ENCODE data around the gene ZNF682. TPM values are rescaled to one million over a fixed set of nuclear protein-coding genes. Genes with fewer than 3 reads are reported as not detected.
"Not testable (repeated sequence)": the region's sequence is repeated elsewhere in the genome, so short reads cannot be mapped to it uniquely, and the experiment has no call there.

Gene ZNF682
- total RNA-seq, 2 experiments from 2014 or later, result 9.1 to 18.6 TPM

- H3K9me3 ChIP-seq (ENCODE audit: low read length); H3K36me3 ChIP-seq (ENCODE audit: insufficient read depth, low read length); H3K4me3 ChIP-seq (ENCODE audit: low read depth, low read length, poor library complexity, severe bottlenecking); H3K27ac ChIP-seq (ENCODE audit: low read depth, low read length, poor library complexity, severe bottlenecking); H4K20me1 ChIP-seq (ENCODE audit: insufficient read depth, low read length); H3K9me2 ChIP-seq (ENCODE audit: insufficient read depth, low read length); CTCF ChIA-PET (ENCODE audit: unreplicated experiment); POLR2A ChIA-PET; H3K79me2 ChIP-seq (ENCODE audit: insufficient read depth, low read depth, low read length); H3K4me1 ChIP-seq (ENCODE audit: insufficient read depth, low read length, poor library complexity, severe bottlenecking); BruUV-seq (replicated peaks): not testable (repeated sequence)
- Histone ChIP-seq H2AFZ (ENCODE audit: low read length) (peak overlapping the region; percentile 61; the same call in 1 of the 2 replicates), H3K4me2 (ENCODE audit: low read length) (peak overlapping the region; percentile 26; the same call in 1 of the 2 replicates)
- peak; percentile 69 for DNase-seq (ENCODE audit: low spot score)
- peak; percentile 73 for TF ChIP-seq CTCF (conservative IDR thresholded peaks at IDR 0.05; ENCODE audit: low read length)
- intact Hi-C loops (cut with micrococcal nuclease; ENCODE audit: unreplicated experiment), result loop anchor here (1.0 to 10.0 kb wide), 2 partner anchors 184 to 427 kb away; no protein-coding TSS in a partner anchor
Measured at GRCh38 chr19:19959151-19959799, 80.0 kb downstream of the ZNF682 start.

GRCh38 chr19:19957766-19958165 is 81.5 kb downstream of the ZNF682 start:
- DNase-seq (ENCODE audit: low spot score); H3K9me3 ChIP-seq (ENCODE audit: low read length); H4K20me1 ChIP-seq (ENCODE audit: insufficient read depth, low read length); H3K79me2 ChIP-seq (ENCODE audit: insufficient read depth, low read depth, low read length); H3K9me2 ChIP-seq (ENCODE audit: insufficient read depth, low read length); H3K27ac ChIP-seq (ENCODE audit: low read depth, low read length, poor library complexity, severe bottlenecking); H3K4me3 ChIP-seq (ENCODE audit: low read depth, low read length, poor library complexity, severe bottlenecking); CTCF ChIA-PET (ENCODE audit: unreplicated experiment); H2AFZ ChIP-seq (ENCODE audit: low read length); BruUV-seq (replicated peaks); H3K4me1 ChIP-seq (ENCODE audit: insufficient read depth, low read length, poor library complexity, severe bottlenecking); H3K4me2 ChIP-seq (ENCODE audit: low read length); H3K36me3 ChIP-seq (ENCODE audit: insufficient read depth, low read length): not testable (repeated sequence)
- POLR2A ChIA-PET, result interaction anchor here (1.1 kb wide), 1 partner anchor 110 kb away, joined by 3 read pairs; no protein-coding TSS in a partner anchor
- intact Hi-C loops (cut with micrococcal nuclease; ENCODE audit: unreplicated experiment), result loop anchor here (10.0 kb wide), 1 partner anchor 183 kb away; no protein-coding TSS in a partner anchor

- no peak overlapping the region for H2AFZ ChIP-seq (ENCODE audit: low read length)
- H3K9me2 ChIP-seq (ENCODE audit: insufficient read depth, low read length), result no peaks in the 10 kb centered on the region
- H3K4me3 ChIP-seq (ENCODE audit: low read depth, low read length, poor library complexity, severe bottlenecking), result no peak overlapping the region
- no peak for DNase-seq (ENCODE audit: low spot score)
- no peaks in the 10 kb centered on the region for H3K79me2 ChIP-seq (ENCODE audit: insufficient read depth, low read depth, low read length)
- no peak overlapping the region for H3K4me2 ChIP-seq (ENCODE audit: low read length)
- ChIA-PET CTCF (ENCODE audit: unreplicated experiment) (no interaction called here), POLR2A (no interaction called here)
- TF ChIP-seq EZH2phosphoT487 (IDR thresholded peaks at IDR 0.05; ENCODE audit: borderline replicate concordance, low read depth, low read length), result no peak
- TF ChIP-seq CTCF (conservative IDR thresholded peaks at IDR 0.05; ENCODE audit: low read length), result no peak
- H3K4me1 ChIP-seq (ENCODE audit: insufficient read depth, low read length, poor library complexity, severe bottlenecking), result no peaks in the 10 kb centered on the region
- no peaks in the 10 kb centered on the region for H3K9me3 ChIP-seq (ENCODE audit: low read length)
- H3K27ac ChIP-seq (ENCODE audit: low read depth, low read length, poor library complexity, severe bottlenecking), result no peak overlapping the region
- BruUV-seq (replicated peaks), result no TSS peak
- no peaks in the 10 kb centered on the region for H3K36me3 ChIP-seq (ENCODE audit: insufficient read depth, low read length)
- no peaks in the 10 kb centered on the region for H4K20me1 ChIP-seq (ENCODE audit: insufficient read depth, low read length)
- intact Hi-C loops (cut with micrococcal nuclease; ENCODE audit: unreplicated experiment), result loop anchor here (10.0 kb wide), 1 partner anchor 182 kb away; no protein-coding TSS in a partner anchor
Measured at GRCh38 chr19:19956434-19957075, 82.8 kb downstream of the ZNF682 start.
